OCI-LY3 (cell line): ENCODE measurements around the gene SOS2.

Experiments used
- CTCF ChIP-seq: fragments of 200-600, 300-600 bp; sonication (generic); IDR thresholded peaks from 2 replicates; pipeline ENCODE4 v1.5.1; 2014; ENCODE audit warnings: antibody characterized with exemption, low read length, low read depth
- EZH2phosphoT487 ChIP-seq: fragments of 200-600 bp; shearing (Covaris generic); IDR thresholded peaks from 2 replicates; pipeline ENCODE4 v1.6.1; 2018; ENCODE audit warnings: antibody characterized with exemption, mixed run types, low read depth

DNA sequence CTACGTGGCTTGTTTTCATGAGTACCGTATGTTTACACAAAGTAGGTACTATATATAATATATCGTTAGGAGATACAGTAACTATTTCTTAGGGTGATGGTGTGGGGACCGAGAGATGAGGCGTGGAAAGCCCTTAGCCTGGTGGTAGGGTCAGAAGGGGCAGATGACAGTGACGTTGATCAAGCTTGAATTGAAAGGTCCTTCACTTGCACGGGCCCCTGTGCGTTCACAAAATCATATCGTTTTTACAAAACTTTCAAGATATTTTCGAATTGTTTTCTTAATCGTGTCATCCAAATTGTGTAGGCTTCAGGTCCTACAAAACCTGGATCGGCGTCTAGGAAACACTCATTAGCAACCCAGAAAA lies 881 bp upstream of the SOS2 start:
- TF ChIP-seq CTCF (no peak), EZH2phosphoT487 (no peak)
